ENCODE measurements around the gene CREG1.

Gene CREG1

DNA sequence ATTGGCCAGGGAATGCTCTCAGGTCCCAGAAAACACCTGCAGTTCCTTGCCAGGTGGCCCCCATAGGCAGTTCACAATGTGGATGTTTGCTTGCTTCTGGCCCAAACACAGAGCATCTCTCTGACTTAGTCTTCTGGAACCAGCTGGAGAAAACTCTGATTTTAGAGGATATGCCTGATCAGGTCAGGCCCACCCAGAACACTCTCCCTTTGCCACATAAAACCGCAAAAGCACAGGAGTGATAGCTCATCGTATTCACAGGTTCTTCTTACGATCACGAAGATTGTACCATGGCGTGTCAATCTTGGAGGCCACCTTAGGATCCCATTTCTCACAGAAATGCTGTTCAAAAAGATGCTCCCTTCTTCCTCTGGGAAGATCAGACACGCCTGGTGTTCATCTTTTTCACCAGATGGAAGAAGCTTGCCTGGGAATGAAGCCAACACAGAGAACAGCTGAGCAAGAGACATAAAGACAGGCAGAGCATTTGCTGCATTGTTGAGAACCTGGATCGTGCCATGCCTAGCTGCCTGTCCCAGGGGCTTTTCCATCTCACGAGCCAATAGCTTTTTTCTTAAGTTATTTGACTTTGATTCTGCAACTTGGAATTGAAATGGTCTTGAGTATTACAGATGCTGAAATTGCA is 23.6 kb downstream of the CREG1 start:
- DNase-seq: no peak

DNA sequence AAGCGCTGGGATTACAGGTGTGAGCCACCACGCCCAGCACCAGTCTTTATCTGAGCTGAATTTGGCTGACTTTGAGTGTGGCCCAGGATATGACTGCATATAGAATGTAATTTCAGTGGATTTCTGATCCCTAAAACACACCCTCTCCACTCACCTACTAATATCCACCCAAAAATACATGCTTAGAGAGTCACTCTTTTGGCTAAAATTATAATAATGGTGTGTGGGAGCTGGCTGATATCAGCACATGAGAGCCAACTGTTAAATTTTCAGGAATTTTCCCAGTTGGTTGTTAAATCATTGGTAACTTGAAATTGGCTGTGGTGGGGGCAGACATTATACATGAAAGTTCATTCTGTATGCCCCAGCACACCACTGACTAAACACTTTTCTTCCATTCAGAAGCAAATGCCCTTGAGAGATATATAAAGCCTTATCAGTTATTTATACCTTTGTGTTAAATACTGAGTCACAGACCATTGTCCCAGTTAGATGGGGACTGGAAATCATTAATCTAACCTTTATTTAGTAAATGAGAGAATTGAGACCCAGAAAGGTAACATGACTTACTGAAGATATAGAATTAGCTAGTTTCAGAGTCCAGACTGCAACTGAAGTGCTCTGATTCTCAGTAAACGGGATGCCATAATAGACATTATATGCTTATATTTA is 25.4 kb downstream of the CREG1 start:
- no peak for DNase-seq

DNA sequence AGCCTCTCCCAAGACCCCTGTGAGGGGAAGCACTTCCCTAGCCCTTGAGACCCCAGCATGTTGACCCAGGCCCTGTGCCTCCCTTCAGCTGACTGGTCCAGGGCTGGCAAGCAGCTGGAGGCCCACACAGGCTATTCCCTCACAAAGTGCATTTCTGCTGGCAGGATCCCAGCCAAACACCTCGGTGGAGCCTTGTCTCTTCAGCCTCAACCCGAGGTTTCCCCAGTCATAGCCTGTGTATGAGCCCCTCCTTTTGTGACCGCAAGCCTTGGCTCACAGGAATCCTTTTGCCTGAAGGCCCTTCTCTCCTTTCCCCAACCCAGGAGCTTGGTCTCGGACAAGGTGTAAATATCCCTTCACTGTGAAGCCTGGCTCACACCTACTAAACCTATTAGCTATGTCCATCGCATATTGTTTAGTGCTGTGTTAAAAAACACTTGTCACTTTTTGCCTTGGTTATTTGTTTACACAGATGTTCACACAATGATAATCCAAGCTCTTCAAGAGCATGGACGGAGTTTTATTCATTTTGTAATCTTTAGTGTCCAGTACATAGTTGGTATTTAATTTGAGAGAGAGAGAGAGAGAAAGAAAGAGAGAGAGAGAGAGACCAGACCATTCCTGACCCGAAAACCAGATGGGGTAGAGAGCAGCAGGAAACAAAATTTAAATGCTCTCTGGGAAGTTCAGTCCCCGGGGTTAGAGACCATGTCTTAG is 26.7 kb downstream of the CREG1 start:
- DNase-seq: no peak

DNA sequence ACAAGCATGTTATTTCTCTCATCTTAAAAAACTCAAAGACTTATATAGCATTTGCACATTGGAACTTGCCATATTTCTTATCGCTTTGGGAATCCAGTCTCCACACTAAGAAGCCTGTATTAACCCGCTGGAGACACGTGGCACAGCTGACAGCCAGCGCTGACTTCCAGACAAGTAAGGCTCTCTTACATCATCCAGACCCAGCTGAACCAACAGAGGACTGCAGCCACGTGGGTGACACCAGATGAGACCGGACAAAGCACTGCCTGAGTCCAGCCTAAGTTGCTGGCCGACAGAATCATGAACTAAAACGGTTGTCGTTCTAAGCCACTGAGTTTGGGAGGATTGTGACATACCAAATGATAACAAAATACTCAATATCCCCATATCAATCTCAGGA is 28.9 kb downstream of the CREG1 start:
- no peak for DNase-seq

DNA sequence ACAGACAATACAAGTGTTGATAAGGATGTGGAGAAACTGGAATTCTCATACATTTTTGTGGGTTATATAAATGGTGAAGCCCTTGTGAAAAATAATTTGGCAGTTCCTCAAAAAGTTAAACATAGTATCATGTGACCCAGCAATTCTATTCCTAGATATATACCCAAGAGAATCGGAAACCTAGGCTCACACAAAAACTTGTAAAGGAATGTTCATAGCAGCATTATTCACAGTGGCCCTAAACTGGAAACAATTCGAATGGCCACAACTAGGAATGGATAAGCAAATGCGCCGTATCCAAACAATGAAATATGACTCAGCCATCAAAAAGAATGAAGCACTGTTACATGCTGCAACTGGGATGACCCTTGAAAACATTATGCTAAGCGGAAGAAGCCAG is 31.3 kb downstream of the CREG1 start:
- DNase-seq: no peak

DNA sequence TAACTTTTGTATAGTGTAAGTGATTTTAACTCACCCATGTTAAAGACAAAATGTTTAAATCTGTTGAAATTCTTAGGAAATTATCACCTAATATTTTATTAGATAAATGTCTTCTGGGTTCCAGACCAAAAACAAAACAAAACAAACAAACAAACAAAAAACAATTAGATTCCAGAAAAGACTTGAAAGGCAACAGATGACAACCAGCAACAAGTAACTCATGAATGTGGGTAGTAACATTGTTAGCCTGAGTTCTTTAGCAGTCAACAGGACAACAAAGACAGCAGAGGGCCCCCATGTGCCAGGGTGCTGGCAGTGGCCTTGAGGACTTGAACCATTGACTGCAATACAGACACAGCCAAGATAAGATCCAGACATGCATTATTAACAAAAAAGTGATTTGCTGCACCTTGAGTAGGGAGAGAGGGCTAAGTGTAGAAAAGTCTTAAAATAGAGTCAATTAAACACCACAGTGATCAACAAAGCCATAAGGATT is 32.8 kb downstream of the CREG1 start:
- no peak for DNase-seq

DNA sequence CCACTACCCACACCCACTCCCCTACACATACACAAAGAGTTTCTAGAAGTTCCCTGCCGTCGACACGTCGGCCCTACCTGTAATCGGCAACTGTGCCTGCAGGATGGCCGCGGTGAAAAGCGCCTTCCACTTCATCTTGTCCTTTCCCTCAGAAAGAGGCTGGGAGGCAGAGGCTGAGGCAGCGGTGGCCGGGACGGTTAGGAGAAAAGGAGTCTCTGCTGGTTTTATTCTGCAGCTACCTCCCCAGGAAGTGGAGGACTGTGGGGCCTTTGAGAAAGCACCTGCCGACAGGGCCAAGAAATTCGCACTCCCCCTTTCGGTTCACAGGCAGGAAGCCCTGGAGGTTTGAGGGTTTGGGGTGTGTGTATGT is 35.2 kb downstream of the CREG1 start, which contains the start of gene CD247:
Gene CD247 (minus strand): TSS at position 199 of the 370 bp plus-strand sequence. CDS start 64 bp downstream, at position 135.
- DNase-seq: no peak

DNA sequence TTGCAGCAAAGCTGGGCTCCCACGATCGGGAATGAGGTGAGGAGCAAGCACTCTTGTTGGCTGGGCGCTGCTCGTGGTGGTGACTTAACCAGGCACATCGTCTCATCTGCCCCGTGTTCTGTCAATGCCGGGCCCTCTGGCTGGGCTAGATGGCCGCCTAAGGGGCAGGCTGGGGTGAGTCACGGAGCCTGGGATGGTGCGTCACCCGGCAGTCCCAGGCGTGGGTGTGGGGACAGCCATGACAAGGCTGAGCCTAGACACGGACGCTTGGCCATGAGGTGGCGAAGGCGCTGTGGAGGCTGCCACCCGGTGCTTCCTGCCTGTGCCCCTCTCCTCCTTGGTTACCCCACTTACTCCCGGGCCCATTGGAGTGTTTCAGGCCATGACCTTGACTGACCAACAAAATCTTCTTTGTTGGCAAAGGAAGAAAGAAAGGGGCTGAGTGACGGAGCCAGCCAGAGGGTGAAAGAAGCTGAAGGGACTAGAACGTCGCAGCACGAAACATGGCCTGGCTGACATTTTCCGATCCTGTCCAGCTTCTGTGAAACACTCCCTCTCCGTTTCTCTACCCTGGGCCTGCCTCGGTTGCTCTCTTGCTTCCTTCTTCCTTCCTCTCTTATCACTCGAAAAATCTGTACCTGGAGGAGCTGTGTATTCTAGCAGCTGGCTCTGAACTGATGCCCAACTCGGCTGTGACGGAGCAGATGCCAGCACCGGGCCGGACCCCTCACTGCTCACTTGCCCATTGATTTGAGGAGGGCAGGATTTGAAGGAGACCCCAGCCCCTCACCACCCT is 35.8 kb downstream of the CREG1 start:
- DNase-seq: no peak

DNA sequence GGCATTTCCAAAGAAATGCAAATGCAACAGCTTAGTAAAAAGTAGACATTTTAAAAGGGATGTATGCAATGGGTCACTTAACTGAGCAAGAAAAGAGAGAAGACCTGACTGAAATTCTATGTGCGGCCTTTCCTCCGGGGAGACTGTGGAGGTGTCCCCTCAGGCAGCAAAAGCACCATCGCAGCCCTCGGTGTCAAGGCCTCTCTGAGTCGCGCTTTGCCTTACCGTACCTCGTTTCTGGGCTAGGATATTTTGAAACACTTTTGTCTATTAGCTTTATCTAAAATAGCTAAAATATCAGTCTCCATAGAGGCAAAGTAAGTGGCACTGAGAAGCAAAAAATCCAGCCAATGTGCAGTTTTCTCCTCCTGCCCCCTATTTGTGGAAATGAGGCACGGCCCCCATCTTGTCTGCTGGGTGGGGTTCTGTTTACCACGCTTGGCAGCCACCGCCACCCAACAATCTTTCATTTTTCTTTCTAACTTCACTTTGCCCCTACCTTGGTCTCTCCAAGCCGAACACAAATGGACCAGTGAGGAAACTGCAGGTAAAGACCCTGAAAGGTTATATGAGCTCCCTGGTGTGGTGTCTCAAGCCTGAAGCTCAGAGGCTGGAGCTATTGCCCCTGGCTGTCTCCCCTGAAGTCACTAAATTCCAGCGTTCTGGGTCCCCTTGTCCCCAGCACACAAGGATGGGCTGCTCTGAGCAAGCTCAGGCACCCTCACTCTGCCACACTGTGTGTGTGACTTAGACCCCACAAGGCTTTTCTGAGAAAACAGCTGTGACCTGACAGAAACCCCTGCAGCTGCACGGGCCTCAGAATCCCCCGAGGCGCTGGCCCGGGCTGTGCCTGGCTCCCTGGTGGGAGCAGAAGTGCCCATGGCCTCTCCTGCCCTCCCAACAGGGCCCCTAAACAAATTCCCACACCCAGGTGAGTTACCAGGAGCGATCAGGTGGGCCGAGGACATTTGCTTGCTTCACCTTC is 36.9 kb downstream of the CREG1 start:
- no peak for DNase-seq

DNA sequence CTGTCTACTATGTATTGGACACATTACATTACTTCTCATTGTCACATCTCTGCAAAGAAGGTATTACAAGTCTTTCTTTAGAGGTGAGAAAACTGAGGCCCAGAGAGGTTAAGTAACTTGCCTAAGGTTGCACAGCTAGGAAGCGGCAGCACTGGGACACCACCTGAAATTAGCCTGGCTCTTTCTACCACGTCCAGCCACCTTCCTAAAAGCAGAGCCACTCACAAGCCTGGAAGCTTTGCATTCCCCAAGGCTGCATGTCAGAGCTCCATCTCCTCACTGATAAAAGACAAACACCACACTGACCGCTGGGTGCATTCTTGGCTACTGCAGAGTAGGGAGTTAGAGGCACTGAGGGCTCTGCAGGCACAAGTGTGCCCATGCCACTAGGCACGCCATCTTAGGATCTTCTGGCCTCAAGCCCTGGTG is 37.7 kb downstream of the CREG1 start:
- no peak for DNase-seq

DNA sequence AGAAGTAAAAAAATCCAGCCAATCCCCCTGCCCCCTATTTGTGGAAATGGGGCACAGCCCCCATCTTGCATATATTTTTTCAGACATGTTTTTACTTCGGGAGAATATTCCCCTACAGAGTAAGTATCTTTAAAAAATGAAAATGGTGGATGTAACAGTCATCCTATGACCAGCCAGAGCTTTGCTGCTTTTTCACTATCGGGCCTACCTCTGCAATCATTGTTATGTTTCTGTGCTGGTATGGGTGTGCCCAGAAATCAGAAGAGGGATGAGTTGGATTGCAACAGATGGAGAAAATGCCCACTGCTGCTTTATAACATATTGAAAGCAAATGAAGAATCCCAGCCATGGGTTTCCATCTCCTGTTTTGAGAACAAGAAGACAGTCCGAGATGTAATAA is 38.1 kb downstream of the CREG1 start:
- no peak for DNase-seq

DNA sequence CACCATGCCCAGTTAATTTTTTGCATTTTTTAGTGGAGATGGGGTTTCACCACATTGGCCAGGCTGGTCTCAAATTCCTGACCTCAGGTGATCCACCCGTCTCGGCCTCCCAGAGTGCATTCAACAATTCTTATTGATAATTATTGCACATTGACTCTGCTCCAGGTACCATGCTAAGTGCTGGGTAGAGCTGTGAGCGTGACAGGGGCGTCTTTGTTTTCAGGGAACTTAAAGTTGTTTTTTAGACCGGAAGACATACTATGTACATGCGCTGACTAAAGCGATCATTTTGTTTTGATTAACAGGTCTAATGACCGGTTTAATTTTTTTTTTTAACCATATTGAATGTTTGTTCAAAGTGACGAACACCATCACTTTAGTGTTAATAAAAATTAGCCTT is 39.3 kb downstream of the CREG1 start:
- no peak for DNase-seq

DNA sequence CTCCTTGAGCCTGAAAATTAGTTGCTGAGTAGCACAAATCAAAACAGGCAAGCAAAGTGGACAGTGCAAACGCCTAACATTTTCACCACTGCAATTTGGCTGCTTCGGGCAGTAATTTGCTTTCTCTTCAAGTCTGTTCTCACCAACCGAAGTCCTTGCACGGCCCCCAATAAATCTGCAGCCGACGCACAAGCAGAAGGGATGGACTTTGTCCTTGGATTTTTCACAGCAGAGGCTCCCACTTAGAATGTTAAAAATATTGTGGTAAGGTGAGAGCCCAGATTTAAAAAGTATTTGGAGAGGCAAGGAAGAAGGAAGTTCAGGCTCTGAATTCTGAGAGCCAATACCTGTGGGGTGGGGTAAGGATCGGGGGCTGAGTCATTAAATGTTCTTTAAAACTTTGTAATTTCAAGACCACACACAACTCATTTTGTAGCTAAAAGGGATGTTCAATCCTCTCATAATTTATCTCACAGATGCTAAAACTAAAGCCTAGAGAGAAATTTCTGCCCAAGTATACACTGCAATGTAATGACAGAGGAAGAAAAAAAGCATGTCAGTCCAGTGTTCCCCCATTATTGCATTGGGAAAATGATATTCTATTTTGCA is 41.4 kb downstream of the CREG1 start:
- DNase-seq: no peak

DNA sequence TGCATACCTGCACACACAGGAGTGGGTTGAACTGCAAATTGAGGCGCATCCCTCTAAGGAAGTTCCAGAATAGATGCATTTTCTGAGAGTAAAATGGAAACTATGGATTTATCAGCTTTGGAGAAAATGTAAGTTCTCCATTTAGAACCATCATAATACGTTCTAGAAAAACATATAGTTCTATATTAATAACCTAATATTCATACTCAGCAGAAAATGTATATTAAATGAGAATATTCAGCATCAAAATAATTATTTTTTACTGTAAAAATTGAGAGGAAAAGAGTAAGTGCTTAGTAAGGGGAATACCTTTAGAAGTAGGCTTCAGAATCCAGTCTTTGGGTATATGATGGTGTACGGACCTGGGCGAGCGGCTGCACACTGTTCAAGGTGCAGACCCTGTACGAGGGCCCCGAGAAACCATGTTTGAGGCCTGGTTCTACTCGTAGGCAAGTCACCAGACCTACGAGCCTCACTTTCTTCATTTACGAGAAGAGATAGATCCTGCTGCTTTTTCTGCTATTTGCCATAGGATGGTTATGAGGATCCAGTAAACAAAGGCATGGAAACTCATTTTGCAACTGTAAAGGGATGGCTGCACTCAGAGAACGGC is 42.1 kb downstream of the CREG1 start:
- DNase-seq: no peak

DNA sequence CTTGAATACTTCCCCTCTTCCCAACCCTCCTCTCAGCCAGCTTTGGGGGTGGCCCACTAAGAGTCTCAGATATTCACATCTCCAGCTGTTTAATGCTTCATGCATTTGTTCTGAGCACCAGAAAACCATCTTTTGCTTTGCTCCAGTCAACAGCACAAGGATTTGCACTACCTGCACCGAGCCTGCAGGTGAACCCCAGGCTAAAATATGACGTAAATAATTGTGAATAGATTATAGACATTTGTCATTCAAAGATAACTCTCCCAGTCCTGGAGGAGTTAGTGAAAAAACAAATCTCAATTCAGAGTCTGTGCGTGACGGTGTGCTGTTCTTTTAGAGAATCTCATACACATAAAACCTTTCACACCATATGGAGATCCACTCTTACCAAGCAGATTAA is 42.7 kb downstream of the CREG1 start:
- no peak for DNase-seq

DNA sequence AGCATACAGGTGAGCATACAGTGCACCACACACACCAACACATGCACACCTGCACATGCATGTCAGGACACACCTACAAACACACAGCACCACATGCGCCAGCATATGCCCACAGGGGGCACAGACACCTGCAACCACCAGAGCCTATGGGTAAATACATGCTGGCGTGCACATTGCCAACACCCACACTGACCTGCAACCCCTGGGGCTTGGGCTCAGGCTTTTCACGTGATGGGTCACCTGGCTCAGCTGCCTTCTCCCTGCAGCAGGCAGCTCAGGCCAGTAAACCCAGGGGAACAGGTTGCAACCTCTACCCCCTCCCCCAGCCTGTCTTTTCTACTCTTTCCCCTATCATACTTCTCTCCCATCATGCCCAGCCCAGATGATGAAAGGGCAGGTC is 43.3 kb downstream of the CREG1 start:
- no peak for DNase-seq

DNA sequence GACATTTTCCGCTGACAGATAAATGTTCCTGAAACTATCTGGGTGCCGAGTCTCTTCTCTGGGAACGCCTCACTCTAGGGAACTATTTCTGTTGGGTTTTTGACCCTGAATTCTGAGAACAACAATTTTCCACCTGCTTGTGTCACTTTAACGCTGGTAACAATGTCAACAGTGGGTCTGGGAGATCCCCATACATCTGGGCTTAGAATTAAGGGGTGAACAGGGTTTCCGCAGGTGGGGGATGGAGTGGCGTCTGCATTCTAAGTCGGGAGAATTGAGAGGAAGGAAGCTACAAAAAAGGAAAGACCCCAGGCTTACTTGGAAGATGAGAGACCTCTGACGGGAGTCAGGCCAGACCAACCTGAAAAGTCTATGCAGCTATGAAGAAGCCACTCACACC is 44.0 kb downstream of the CREG1 start:
- DNase-seq: no peak

DNA sequence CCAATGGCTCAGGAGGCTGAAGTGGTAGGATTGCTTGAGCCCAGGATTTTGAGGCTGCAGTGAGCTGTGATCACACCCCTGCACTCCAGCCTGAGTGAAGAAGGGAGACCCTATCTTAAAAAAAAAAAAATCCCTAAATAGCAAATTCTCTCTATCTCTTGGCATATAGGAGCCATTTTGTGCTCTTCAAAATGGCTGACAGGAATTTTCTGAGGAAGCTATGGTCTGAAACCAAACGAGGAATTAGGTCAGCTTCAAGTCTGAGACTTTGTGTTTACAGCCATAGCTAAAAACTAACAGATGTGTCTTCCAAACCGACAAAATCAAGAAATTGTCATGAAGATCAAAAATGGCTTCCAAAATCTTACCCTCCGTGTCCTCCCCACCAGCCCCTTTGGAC is 45.8 kb downstream of the CREG1 start:
- no peak for DNase-seq

DNA sequence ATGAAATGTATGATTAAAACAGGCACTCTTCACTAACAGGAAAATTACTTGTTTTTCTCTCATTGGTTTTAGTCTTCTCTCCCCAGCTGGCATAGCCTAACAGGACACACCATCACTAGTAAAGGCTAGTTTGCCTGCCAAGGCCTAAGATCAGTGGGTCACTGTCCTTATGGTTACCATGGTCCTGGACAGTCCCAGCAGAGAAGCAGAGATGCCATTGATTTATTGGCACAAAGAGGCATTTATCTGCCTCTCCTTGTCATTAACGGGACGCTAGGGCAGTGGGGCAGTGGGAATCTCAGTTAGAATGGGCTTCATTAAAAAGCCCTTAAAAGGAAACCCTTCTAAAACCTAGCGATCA is 49.1 kb downstream of the CREG1 start:
- no peak for DNase-seq

DNA sequence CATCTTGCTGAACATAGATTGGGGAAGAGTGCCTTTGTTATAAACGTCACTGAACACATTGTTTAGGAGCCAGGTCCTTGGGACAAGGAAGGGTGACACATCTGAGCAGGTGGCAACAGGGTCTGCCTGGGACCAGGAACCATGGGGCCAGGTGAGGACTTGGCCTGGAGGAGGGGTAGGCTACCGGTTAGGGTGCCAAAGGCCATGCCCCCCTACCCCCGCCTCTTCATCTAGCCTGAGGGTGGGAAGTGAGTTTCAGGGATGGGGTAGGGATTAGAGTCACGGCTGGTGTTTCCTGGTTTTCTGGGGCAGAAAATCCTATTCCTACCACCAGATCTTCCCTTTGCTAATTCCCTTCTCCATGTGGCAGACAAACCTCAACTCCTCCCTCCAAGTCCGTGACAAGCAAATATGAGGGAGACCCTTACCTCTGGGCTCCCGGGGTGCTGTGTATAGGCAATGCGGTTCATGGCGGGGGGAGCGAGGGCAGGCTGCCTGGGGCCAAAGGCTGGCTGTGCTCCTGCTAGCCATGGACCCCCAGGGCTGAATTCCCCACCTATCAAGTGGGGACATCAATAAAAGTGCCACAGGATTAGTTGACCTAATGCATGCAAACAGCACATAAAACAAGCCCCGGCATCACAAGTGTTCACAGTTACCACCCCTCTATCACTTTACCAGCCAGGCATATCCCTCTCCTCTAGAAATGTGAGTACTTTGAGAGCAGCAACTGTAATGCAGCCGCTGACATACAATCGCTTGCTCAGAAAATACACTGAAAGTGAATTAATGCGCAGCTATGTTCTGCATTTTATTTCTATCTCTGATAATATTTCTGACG is 49.7 kb downstream of the CREG1 start:
- DNase-seq: no peak
